SK-N-SH treated with all-trans-retinoic acid at 6 μM for 48 hours (cell line): Measurements from ENCODE around the gene VOPP1.

ENCODE experiments used
- ARNTL ChIP-seq: fragments of 450-650 bp; formaldehyde crosslinking; IDR thresholded peaks from 2 replicates; pipeline ENCODE4 v1.5.0; 2020; ENCODE audit warnings: low read depth, mild to moderate bottlenecking, moderate library complexity, borderline replicate concordance
- BACH2 ChIP-seq: fragments of 250-450 bp; sonication (Bioruptor Pico); IDR thresholded peaks from 2 replicates; pipeline ENCODE4 v1.9.0; 2021; ENCODE audit warnings: mild to moderate bottlenecking, borderline replicate concordance
- CREB5 ChIP-seq: fragments of 250-450 bp; sonication (Bioruptor Pico); IDR thresholded peaks from 2 replicates; pipeline ENCODE4 v1.5.1; 2020; ENCODE audit warnings: low read depth, mild to moderate bottlenecking, moderate library complexity
- CSDC2 ChIP-seq: fragments of 250-450 bp; sonication (Bioruptor Pico); IDR thresholded peaks from 2 replicates; pipeline ENCODE4 v1.5.0; 2020; ENCODE audit warnings: mild to moderate bottlenecking, moderate library complexity
- CSRNP3 ChIP-seq: fragments of 250-450 bp; sonication (Bioruptor Pico); IDR thresholded peaks from 2 replicates; pipeline ENCODE4 v1.5.1; 2021; ENCODE audit warnings: mild to moderate bottlenecking, moderate library complexity
- ESRRG ChIP-seq: fragments of 250-450 bp; sonication (Bioruptor Pico); IDR thresholded peaks from 2 replicates; pipeline ENCODE4 v1.6.1; 2021; ENCODE audit warnings: mild to moderate bottlenecking
- POU6F1 ChIP-seq: fragments of 250-450 bp; sonication (Bioruptor Pico); IDR thresholded peaks from 2 replicates; pipeline ENCODE4 v1.8.0; 2021; ENCODE audit warnings: low read depth, mild to moderate bottlenecking, moderate library complexity, borderline replicate concordance
- PPARA ChIP-seq: fragments of 250-450 bp; sonication (Bioruptor Pico); IDR thresholded peaks from 2 replicates; pipeline ENCODE4 v1.5.0; 2020; ENCODE audit warnings: mild to moderate bottlenecking, borderline replicate concordance
- RARB ChIP-seq: fragments of 250-450 bp; sonication (Bioruptor Pico); IDR thresholded peaks from 2 replicates; pipeline ENCODE4 v1.8.0; 2021; ENCODE audit warnings: mild to moderate bottlenecking, moderate library complexity
- SNAI2 ChIP-seq: fragments of 250-450 bp; sonication (Bioruptor Pico); IDR thresholded peaks from 2 replicates; pipeline ENCODE4 v1.5.0; 2020; ENCODE audit warnings: mild to moderate bottlenecking, moderate library complexity
- ZNF8 ChIP-seq: fragments of 450-650 bp; formaldehyde crosslinking; IDR thresholded peaks from 2 replicates; pipeline ENCODE4 v1.5.0; 2020; ENCODE audit warnings: mild to moderate bottlenecking, moderate library complexity

GRCh38 chr7:55468495-55468894, 103.8 kb downstream of the VOPP1 start:
- TF ChIP-seq ZNF8 (no peak), CSDC2 (CRISPR knock-in tag) (no peak), BACH2 (CRISPR knock-in tag) (no peak), PPARA (CRISPR knock-in tag) (no peak), ESRRG (CRISPR knock-in tag) (no peak), RARB (no peak), SNAI2 (CRISPR knock-in tag) (no peak), CSRNP3 (CRISPR knock-in tag) (no peak), POU6F1 (CRISPR knock-in tag) (no peak), ARNTL (CRISPR knock-in tag) (no peak), CREB5 (CRISPR knock-in tag) (no peak)
